ENCODE data around the gene LZTR1.

Gene LZTR1

GRCh38 chr22:20951151-20951931, 30.8 kb upstream of the LZTR1 start:
- no peak for DNase-seq (ENCODE audit: low read depth)

- DNase-seq (ENCODE audit: low read depth): no peak
These were observed 30.1 kb upstream of the LZTR1 start for GRCh38 chr22:20951932-20952380.

- DNase-seq (ENCODE audit: low read depth): no peak
These were observed 29.4 kb upstream of the LZTR1 start for GRCh38 chr22:20952544-20953341.

- DNase-seq (ENCODE audit: low read depth): no peak
These were observed 28.8 kb upstream of the LZTR1 start for GRCh38 chr22:20953342-20953608.

GRCh38 chr22:20953668-20954500, 28.2 kb upstream of the LZTR1 start:
- no peak for DNase-seq (ENCODE audit: low read depth)

GRCh38 chr22:20955548-20955947, 26.5 kb upstream of the LZTR1 start:
- DNase-seq (ENCODE audit: low read depth): no peak

GRCh38 chr22:20956258-20957101, 25.6 kb upstream of the LZTR1 start:
- DNase-seq (ENCODE audit: low read depth): no peak

- DNase-seq (ENCODE audit: low read depth): no peak
These were observed 24.9 kb upstream of the LZTR1 start for GRCh38 chr22:20957102-20957682.

GRCh38 chr22:20957683-20958431, 24.2 kb upstream of the LZTR1 start:
- no peak for DNase-seq (ENCODE audit: low read depth)

GRCh38 chr22:20959578-20960461, 22.3 kb upstream of the LZTR1 start:
- DNase-seq (ENCODE audit: low read depth): no peak

- DNase-seq (ENCODE audit: low read depth): no peak
These were observed 21.5 kb upstream of the LZTR1 start for GRCh38 chr22:20960609-20961008.

- DNase-seq (ENCODE audit: low read depth): no peak
These were observed 19.6 kb upstream of the LZTR1 start for GRCh38 chr22:20962491-20962945.

GRCh38 chr22:20963201-20964052, 18.7 kb upstream of the LZTR1 start:
- DNase-seq (ENCODE audit: low read depth): no peak

GRCh38 chr22:20964090-20964798, 17.9 kb upstream of the LZTR1 start:
- DNase-seq (ENCODE audit: low read depth): no peak

- DNase-seq (ENCODE audit: low read depth): no peak
These were observed 17.3 kb upstream of the LZTR1 start for GRCh38 chr22:20964799-20965103.

GRCh38 chr22:20965104-20965887, 16.8 kb upstream of the LZTR1 start:
- no peak for DNase-seq (ENCODE audit: low read depth)
